ENCODE data around the gene FUT2. TPM values are rescaled to one million over a fixed set of nuclear protein-coding genes. Genes with fewer than 3 reads are reported as not detected.
"Not testable (repeated sequence)": the region's sequence is repeated elsewhere in the genome, so short reads cannot be mapped to it uniquely, and the experiment has no call there.

FUT2 gene
- not detected in 2 replicates for polyA plus RNA-seq (2014; cell fraction: cytosol; rRNA removed)
- not detected in 2 replicates for polyA plus RNA-seq (2014; cell fraction: nucleus; rRNA removed)

DNA sequence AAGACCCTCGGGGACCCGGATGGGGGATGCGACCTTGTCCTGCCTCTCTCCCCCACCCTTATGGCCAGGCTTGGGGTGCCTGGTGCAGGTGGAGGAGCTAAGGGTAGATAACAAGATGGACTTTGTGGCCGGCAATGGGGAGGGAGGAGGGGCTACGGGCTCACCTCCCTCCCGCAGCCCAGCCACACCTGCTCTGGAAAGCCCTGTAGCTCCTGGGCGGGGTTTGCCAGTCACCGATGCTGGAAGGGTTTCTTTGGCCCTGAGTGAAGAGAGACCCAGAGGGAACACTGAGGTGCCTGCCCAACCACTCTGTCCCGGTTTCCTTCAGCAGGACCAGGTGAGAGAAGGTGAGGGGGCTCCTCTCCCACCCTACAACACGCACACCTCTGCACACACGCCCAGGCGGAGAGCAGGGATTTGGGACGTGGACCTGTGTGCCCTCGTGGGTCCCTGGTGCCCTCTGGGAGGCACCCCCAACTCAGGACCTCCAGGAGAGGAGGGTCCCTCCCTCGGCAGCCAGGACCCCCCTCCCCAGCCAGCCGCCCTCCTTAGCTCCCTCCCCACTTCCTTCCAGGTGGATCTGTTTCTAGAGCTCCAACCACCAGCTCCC lies at the start of gene FUT2:
TSS of gene FUT2 (plus strand) at position 229 of the 610 bp plus-strand sequence. CDS start 6,986 bp downstream, outside the sequence.
- no peak for DNase-seq (ENCODE audit: low spot score)

DNA sequence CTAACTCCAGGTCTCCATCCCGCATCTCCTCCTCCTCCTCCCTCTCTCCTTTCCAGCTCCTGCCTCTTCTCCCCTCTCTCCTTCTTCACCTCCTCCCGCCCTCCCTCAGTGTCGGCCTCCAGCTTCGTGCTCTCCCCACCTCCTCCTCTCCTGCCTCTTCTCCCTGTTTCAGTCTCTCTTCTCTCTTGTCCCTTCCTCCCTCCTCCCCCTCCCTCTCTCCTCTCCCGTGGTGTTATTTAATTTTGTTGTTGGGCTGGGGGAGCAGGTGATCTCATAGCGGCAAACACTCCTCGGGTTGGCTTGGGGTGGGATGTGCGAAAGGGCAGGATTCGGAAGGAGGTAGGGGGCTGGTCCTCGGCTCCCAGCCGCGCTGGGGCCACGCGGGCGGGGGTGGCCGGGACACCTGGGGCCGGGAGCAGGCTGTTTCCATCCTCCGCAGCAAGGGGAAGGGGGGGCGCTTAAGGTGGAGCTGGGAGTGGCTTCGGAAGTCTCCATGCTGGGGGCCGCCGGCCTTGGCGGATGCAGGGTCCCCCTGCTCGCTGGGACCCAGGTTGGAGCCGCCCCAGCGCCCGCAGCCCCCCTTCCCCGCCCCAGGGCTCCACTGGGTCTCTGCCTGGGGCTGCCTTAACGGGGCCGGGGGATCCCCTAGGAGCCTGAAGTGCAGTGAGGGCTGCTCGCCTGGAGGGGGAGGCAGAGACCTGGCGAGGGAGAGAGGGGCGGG lies 49.6 kb upstream of the FUT2 start, which contains the start of gene CA11:
TSS of gene CA11 (minus strand) at position 187 of the 721 bp plus-strand sequence. CDS start 555 bp downstream, outside the sequence.
- DNase-seq (ENCODE audit: low spot score): peak; percentile 82

DNA sequence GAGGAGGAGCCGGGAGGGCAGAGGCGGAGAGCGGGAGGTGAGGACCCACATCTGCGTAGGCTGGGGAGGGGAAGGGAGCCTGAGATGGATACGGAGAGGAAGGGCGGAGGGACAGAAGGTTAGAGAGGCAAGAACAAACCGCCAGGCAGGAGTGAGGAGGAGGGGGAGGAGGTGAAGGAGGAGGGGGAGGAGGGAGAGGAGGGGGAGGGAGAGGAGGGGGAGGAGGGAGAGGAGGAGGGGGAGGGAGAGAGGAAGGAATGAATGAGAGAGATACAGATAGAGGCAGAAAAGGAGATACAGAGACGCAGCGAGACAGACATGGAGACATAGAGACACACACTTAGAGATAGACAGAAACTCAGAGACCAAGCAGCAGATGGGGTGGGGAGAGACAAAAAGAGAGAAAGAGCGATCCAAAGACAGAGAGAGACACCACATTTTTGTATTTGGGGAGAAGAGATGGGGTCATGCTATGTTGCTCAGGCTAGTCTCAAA lies 49.0 kb upstream of the FUT2 start:
- DNase-seq (ENCODE audit: low spot score): no peak

DNA sequence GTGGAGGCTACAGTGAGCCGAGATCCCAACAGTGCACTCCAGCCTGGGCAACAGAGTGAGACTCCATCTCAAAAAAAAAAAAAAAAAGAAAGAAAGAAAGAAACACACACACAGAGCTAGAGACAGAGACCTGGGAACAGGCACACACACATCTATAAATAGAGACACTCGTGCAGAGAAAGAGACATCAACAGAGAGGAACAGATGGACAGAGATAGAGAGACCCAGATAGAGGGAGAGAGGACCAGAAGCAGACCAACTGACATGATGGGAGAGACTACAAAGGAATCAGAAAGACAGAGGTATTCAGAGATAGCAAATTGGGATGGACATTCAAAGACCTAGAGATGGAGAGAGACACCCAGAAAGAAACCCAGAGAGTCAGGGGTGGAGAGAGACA lies 47.6 kb upstream of the FUT2 start:
- DNase-seq (ENCODE audit: low spot score): no peak

DNA sequence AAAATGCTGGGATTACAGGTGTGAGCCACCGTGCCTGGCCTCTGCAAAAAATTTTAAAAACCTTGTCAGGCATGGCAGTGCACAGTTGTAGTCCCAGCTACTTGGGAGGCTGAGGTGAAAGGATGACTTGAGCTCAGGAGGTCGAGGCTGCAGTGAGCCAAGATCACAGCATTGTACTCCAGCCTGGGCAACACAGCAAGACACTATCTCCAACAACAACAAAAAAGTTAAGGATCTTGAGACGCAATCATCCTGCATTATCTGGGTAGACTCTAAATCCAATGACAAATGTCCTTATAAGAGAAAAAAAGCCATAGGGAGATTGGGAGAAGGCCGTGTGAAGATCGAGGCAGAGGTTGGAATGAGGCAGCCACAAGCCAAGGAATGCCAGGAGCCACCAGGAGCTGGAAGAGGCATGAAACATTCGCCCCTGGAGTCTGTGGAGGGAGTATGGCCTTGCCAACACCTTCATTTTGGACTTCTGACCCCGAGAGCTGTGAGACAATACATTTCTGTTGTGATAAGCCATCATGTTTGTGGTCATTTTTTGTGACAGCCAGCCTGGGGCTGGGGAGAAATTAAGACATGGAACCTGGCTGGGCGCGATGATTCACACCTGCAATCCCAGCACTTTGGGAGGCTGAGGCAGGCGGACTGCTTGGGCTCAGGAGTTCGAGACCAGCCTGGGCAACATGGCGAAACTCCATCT lies 44.6 kb upstream of the FUT2 start:
- no peak for DNase-seq (ENCODE audit: low spot score)

DNA sequence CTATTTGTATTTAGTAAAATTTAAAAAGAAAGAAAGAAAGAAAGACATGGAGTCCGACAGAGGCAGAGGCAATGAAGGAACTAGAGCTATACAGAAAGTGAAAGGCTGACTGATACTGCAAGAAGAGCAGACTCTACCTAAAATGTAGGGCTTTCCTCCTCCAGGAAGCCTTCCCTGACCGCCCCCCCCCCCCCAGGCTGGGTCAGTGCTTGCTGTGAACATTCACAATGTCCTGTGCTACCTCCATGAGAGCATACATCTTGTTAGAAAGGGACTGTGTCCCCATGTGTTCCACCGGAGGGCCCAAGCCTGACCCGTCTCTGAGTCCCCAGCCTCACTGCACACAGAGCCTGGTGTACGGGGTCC lies 44.1 kb upstream of the FUT2 start:
- no peak for DNase-seq (ENCODE audit: low spot score)

DNA sequence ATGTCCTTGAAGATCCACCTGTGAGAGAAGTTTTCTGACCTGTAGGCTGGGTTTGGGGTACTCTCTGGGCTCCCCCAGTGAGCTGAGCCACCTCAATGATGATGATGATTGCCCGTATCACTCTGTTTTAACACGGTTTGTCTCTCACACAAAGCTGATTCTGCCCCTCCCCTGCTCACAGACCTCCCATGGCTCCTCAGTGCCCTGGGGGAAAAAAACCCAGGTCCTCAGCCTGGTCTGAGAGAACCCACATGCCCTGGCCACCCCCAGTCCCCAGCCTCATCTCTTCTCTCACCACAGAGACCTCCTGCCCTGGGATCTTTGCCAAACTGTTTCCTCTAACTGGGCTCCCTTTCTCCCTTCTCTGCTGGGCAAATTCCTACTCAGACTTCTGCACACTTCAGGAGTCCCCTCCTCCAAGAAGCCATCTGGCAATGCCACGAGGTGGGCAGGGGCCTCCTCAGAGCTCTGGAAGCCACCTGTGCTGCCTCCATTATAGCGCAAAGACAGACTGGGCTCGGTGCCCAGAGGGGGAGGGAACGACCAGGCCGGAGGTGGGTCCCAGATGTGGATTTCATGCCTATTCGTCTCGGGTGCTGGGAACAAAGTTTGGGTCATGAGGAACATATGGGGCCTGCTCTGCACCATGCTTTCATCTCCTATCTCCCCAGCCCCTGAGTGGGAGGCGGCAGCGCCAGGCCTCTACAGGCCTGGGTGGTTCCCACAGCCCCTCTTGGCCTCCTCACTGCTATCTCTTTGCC lies 41.3 kb upstream of the FUT2 start:
- no peak for DNase-seq (ENCODE audit: low spot score)

DNA sequence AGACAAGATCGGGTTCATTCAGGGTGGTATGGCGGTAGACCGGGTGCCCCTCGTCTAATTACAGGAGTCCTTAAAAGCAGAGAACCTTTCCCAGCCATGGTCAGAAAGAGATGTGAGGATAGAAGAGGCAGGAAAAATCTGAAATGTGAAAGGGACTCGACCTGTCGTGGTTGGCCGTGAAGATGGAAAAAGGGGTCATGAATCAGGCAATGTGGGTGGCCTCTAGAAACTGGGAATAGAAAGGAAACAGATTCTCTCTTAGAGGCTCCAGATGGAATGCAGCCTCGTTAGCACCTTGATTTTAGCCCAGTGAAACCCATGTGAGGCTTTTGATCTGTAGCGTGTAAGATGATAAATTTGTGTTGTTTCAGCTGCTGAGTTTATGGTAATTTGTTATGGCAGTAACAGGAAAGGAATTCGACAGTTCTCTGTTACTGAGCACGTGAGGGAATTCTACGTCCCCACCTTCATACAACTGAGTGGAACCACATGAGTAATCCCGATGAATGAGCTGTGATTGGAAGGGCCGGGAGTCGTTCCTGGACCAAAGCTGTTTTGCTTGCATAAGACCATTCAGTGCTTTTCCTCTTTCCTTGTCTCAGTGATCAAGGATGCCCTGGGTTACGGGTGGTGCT lies 38.8 kb upstream of the FUT2 start:
- no peak for DNase-seq (ENCODE audit: low spot score)

DNA sequence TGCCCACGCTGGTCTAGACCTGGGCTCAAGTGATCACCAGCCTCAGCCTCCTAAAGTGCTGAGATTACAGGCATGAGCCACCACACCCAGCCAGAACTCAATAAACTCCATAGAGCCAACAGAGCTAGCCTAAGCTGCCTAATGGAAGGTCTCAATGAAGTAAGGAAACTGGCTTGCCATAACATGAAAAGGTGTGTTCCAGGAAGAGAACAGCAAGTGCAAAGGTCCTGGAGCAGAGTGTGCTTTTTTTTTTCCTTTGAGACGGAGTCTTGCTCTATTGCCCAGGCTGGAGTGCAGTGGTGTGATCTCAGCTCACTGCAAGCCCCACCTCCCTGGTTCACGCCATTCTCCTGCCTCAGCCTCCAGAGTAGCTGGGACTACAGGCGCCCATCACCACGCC lies 37.9 kb upstream of the FUT2 start:
- DNase-seq (ENCODE audit: low spot score): not testable (repeated sequence)

DNA sequence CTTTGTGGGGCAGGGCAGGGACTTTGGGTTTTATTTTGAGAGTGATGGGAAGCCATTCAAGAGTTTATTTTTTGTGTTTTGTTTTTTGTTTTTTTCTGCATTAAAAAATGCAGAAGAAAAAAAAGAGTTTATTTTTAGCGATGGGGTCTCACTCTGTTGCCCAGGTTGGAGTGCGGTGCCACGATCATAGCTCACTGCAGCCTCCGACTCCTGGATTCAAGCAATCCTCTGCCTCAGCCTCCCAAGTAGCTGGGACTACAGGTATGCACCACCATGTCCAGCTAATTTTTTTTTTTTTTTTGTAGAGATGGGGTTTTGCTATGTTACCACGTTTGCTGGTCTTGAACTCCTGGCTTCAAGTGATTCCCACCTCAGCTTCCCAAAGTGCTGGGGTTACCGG lies 37.3 kb upstream of the FUT2 start:
- DNase-seq (ENCODE audit: low spot score): no peak

DNA sequence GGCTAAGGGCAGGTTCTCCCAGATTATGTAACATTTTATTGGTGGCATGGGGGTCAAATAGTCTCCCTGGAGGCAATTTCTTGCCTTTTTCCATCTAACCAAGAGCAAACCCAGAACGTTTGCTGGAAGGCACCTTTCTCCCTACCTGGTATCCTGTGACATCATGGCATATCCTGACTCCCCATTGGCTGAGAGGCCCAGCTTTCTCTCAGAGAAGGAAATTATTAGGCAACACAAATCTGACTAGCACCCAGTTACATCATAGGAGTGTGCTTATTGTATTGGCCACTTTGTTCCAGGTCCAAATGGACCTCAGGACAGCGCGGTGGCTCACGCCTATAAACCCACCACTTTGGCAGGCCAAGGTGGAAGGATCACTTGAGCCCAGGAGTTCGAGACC lies 36.0 kb upstream of the FUT2 start:
- no peak for DNase-seq (ENCODE audit: low spot score)

DNA sequence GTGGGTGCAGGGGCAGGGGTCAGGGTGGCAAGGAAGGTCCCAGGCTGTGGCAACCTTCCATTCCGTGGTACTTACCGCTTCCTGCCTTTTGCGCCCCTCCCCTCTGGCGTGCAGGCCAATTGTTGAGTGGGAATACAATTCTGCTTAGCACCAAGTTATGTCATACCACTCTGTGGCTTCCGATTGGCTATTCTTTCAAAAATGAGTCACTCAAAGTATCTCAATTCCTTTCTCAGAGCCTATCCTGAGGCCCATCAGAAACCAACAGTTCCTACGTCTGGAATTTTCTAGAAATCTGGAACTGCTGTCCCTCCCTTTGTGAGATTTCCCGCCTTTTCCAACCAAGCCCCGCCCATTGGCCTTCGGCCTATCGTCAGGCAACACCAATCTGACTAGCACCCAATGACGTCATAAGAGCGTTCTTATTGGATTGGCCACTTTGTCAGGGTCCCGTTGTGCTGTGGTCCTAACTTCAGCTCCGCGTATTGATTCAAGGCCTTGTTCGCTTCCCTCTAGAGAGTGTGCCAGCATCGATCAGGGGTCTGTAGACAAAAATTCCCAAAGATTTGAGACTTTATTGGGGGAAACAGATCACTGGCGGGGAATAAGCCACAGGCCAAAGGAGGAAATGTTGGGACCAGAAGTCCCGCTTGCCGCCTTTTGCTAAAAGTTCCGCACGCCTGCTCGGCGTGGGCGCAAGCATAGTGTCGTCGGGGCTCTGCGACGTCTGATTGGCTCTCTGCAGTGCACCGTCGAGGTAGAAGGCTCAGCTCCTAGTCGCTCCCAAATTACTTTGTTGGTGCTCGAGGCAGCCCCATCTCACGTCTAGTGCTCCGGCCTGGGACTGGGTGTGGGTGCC lies 34.7 kb upstream of the FUT2 start:
- peak; percentile 68 for DNase-seq (ENCODE audit: low spot score)

DNA sequence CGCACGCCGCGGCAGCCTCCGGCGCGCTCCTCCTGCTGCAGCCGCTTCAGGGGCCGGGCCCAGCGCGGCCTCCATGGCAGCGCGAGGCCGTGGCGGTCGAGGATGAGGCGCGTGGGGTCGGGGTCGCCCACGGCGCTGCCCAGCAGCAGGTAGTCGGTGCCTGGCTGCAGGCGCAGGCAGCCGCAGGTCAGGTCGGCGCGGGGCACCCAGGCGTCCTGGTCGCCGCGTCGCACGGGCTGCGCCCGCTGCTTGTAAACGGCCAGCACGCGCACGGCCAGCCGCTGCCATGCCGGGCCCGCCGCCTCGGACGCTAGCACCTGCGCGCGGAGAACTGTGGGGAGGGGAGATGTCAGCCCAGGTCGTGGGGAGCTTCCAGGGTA lies 34.1 kb upstream of the FUT2 start:
- no peak for DNase-seq (ENCODE audit: low spot score)

DNA sequence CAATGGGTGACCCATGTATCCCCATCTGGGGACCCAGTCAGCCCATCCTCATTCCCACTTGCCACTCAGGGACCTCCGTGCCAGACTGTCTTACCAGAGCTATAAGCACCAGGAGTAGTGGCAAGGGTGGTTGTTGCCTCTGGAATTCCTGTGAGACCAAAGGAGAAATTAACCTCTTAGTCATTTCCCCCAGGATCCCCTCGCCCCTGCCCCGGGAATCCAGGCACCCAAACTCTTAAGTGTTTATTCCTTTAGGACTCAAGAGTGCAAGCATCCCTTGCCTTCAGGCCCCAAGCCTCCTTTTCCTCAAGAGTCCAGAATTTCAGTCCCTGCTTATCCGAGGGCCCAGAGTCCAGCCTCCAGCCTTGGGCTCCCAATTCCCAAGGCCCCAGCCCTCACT lies 32.1 kb upstream of the FUT2 start:
- DNase-seq (ENCODE audit: low spot score): no peak

DNA sequence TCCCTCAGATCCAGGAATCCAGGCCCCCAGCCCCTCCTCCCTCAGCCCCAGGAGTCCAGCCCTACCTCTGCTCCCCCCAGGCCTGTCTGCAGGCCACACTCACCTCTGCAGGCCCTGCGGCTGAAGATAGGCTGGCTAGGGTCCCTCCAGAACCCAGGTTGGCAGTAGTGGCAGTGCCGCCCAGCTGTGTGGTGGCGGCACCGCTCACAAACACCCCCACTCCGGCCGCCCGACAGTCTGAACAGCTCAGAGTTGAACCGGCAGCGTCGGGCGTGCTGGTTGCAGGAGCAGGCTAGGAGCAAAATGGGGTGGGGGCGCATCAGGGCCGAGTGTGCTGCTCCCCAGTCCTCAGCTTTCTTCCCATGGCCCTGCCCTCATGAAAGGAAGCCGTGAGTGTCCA lies 31.3 kb upstream of the FUT2 start:
- DNase-seq (ENCODE audit: low spot score): no peak

DNA sequence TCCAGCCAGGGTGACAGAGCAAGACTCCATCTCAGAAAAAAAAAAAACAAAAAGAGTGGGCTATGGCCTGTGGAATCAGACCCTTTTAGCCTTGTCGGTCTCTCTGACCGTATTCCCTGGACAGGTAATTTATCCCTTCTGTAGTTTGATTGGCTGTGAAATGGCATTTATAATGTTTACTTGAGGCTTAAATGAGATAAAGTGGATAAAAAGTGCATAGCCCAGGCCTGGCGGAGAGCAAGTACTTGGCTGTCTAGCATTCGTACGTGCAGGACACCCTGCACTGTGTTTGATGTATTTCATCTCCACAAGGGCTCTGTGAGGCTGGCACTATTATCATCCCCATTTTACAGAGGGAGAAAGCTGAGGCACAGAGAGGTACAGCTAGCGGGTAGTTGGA lies 30.0 kb upstream of the FUT2 start:
- DNase-seq (ENCODE audit: low spot score): no peak

DNA sequence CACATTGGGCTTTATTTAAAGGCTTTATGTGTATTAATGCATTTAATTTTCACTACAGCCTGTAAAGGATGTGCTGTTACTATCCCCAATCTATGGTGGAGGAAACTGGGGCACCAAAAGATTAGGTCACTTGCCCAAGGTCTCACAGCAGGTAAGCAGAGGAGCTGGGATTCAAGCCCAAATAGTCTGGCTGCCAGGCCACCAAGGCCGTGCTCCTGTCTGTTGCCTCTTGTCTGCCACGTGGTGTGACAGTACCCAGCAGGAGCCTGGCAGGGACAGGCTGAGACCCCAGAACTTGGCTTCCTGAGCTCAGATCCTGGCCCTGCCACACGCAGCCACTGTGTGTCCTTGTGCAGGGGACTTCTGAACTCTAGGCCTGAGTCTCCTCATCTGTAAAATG lies 27.4 kb upstream of the FUT2 start:
- no peak for DNase-seq (ENCODE audit: low spot score)

DNA sequence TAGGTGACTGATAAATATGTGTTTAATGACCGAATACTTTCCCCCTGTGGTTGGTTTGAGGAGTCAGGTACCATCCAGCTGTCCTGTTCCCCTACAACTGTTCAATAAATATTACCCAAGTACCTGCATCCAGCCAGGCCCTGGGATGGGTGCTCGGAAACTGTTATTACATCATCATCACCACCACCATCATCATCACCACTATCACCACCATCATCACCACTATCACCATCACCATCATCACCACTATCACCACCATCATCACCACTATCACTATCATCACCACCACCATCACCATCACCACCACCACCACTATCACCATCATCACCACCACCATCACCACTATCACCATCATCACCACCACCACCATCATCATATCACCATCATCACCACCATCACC lies 27.0 kb upstream of the FUT2 start:
- DNase-seq (ENCODE audit: low spot score): no peak

DNA sequence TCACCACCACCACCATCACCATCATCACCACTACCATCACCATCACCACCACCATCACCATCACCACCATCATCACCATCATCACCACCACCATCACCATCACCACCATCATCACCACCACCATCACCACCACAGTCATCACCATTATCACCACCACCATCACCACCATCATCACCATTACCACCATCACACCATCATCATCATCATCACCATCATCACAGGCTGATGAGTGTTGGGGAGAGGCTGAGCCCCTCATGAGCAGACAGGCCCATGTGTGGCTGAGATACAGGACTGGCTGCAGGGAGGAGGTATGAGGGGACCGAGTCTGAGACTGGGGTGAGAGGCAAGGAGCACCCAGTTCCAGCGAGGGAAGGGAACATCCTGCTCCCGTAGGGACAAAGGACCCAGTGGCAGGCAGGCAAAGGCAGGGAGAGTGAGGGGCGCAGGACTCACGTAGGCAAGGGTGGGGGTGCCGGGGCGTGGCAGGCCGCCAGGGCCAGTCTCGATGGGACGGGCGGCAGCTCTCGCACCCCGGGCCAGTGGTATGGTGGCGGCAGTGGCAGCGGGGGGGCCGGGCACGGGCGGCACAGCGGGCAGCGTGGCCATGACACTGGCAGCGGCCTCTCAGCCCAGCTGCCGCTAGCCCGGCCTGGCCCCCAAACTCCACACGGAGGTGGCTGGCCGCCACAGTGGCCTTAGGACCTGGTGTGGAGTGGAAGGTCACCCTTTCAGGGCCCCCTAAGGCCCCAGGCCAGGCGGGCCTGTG lies 25.7 kb upstream of the FUT2 start:
- no peak for DNase-seq (ENCODE audit: low spot score)
